Vagina (tissue), 2 donors: ENCODE results near the gene CT45A9.
"Not testable (repeated sequence)": the region's sequence is repeated elsewhere in the genome, so short reads cannot be mapped to it uniquely, and the experiment has no call there.

ENCODE experiments used
- CTCF ChIP-seq, 3 experiments: fragments of 450-650 bp in 2 of 3; fragments of 200-600 bp in 1 of 3; sonication (generic) in 1 of 3; IDR thresholded peaks; one replicate each; pipeline ENCODE4 v1.5.1; 2017 to 2019; ENCODE audit warnings: antibody characterized with exemption in 3 of 3, mild to moderate bottlenecking in 2 of 3, moderate library complexity in 2 of 3
- POLR2A ChIP-seq, 2 donors: fragments of 450-650 bp; IDR thresholded peaks; one replicate each; pipeline ENCODE4 v1.6.1; 2017; ENCODE audit warnings: antibody characterized with exemption in 2 of 2, mild to moderate bottlenecking in 2 of 2, moderate library complexity in 2 of 2

DNA sequence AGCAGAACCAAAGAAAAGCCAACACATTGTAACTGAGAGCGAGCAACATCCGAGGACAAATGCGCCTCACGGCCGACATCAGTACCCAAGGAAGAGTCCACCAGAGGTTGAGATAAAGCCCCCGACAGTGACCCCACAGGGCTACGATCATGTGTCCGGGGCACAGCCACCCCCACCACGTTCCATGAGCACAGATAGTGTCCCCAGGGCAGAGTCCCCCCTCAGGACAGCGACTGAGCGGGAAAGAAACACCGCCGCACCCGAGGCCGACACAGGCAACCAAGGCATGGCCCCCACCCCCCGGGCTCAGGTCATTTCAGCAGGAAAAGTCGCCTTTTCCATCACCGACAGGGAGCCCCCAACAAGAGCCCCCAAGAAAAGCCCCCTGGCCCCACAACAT is 16.6 kb upstream of the CT45A9 start:
- TF ChIP-seq CTCF, POLR2A (IDR thresholded peaks at IDR 0.05): not testable (repeated sequence)
